Vagina (tissue), 2 donors: ENCODE results near the gene KREMEN2. TPM values are rescaled to one million over a fixed set of nuclear protein-coding genes. Genes with fewer than 3 reads are reported as not detected.

Experiments used
- DNase-seq, 2 donors: peaks; one replicate each; pipeline ENCODE4 v3.0.0-alpha.2; 2017; ENCODE audit errors: extremely low spot score in 2 of 2
- H3K27ac ChIP-seq: fragments of 200-600 bp; sonication (generic); one replicate; pipeline ENCODE4 v1.5.1; 2019
- H3K27me3 ChIP-seq: fragments of 200-600 bp; sonication (generic); one replicate; pipeline ENCODE4 v1.5.1; 2019
- H3K36me3 ChIP-seq, 2 donors: fragments of 200-600 bp; sonication (generic); one replicate each; pipeline ENCODE4 v1.5.1; 2017 to 2019
- H3K4me1 ChIP-seq: fragments of 200-600 bp; sonication (generic); one replicate; pipeline ENCODE4 v1.5.1; 2019
- H3K4me3 ChIP-seq, 2 donors: fragments of 200-600 bp; sonication (generic); 1 replicate in 1 of 2; 2 replicates in 1 of 2; pipeline ENCODE4 v1.5.1; 2016 to 2019
- H3K9me3 ChIP-seq: fragments of 200-600 bp; sonication (generic); one replicate; pipeline ENCODE4 v1.5.1; 2019
- CTCF ChIP-seq, 3 experiments: fragments of 450-650 bp in 2 of 3; fragments of 200-600 bp in 1 of 3; sonication (generic) in 1 of 3; IDR thresholded peaks; one replicate each; pipeline ENCODE4 v1.5.1; 2017 to 2019; ENCODE audit warnings: antibody characterized with exemption in 3 of 3, mild to moderate bottlenecking in 2 of 3, moderate library complexity in 2 of 3
- POLR2A ChIP-seq, 2 donors: fragments of 450-650 bp; IDR thresholded peaks; one replicate each; pipeline ENCODE4 v1.6.1; 2017; ENCODE audit warnings: antibody characterized with exemption in 2 of 2, mild to moderate bottlenecking in 2 of 2, moderate library complexity in 2 of 2
- POLR2AphosphoS5 ChIP-seq, 2 donors: sonication (generic); formaldehyde crosslinking; IDR thresholded peaks; one replicate each; pipeline ENCODE4 v1.9.0; 2017; ENCODE audit warnings: antibody characterized with exemption in 2 of 2, mild to moderate bottlenecking in 2 of 2, low read depth in 1 of 2; ENCODE audit not compliant: insufficient read depth in 1 of 2
- intact Hi-C: fragments of 100-400 bp; cut with DNase I; formaldehyde crosslinking; loops from one replicate; pipeline ENCODE4 v1.15.1; 2023
- total RNA-seq: library from RNA; depleted of rRNA; stranded (reverse); fragments of >200 nt; gene quantifications from one replicate; pipeline ENCODE4 v1.2.3, GENCODE V29; 2016

The KREMEN2 gene
- total RNA-seq, 1 donor from 2014 or later = not detected

- no peak for TF ChIP-seq CTCF (IDR thresholded peaks at IDR 0.05)
- TF ChIP-seq POLR2A (IDR thresholded peaks at IDR 0.05) = no peak
- TF ChIP-seq POLR2AphosphoS5 (IDR thresholded peaks at IDR 0.05; ENCODE audit: insufficient read depth in 1 of 2, low read depth in 1 of 2) = no peak
- Histone ChIP-seq H3K27me3 (no peaks in the 10 kb centered on the region), H3K4me3 (peak overlapping the region; percentile 75 to 77), H3K4me1 (peaks cover 37% of the 10 kb centered on the region), H3K27ac (no peak overlapping the region), H3K9me3 (no peaks in the 10 kb centered on the region), H3K36me3 (no peaks in the 10 kb centered on the region)
- intact Hi-C loops = no loop called here
- no peak for DNase-seq
These were observed 17.3 kb downstream of the KREMEN2 start for GRCh38 chr16:2981177-2981898.

- Histone ChIP-seq H3K9me3 (no peaks in the 10 kb centered on the region), H3K27me3 (no peaks in the 10 kb centered on the region), H3K27ac (no peak overlapping the region), H3K36me3 (no peaks in the 10 kb centered on the region), H3K4me3 (no peak overlapping the region), H3K4me1 (peaks cover 37% of the 10 kb centered on the region)
- DNase-seq = no peak
- intact Hi-C loops = no loop called here
- TF ChIP-seq CTCF (IDR thresholded peaks at IDR 0.05) (no peak), POLR2A (IDR thresholded peaks at IDR 0.05) (no peak), POLR2AphosphoS5 (IDR thresholded peaks at IDR 0.05; ENCODE audit: insufficient read depth in 1 of 2, low read depth in 1 of 2) (no peak)
These were observed 17.8 kb downstream of the KREMEN2 start for GRCh38 chr16:2981899-2982250.

- no peaks in the 10 kb centered on the region for H3K9me3 ChIP-seq
- peaks cover 37% of the 10 kb centered on the region for H3K4me1 ChIP-seq
- H3K27ac ChIP-seq = no peak overlapping the region
- H3K36me3 ChIP-seq = no peaks in the 10 kb centered on the region
- DNase-seq = no peak
- TF ChIP-seq POLR2AphosphoS5 (IDR thresholded peaks at IDR 0.05; ENCODE audit: insufficient read depth in 1 of 2, low read depth in 1 of 2) = no peak
- TF ChIP-seq POLR2A (IDR thresholded peaks at IDR 0.05) = no peak
- no peak for TF ChIP-seq CTCF (IDR thresholded peaks at IDR 0.05)
- no peaks in the 10 kb centered on the region for H3K27me3 ChIP-seq
- no peak overlapping the region for H3K4me3 ChIP-seq
- intact Hi-C loops = no loop called here
These were observed 18.3 kb downstream of the KREMEN2 start for GRCh38 chr16:2982402-2982801.

GRCh38 chr16:2983706-2984136 is 19.6 kb downstream of the KREMEN2 start:
- Histone ChIP-seq H3K4me1 (peaks cover 37% of the 10 kb centered on the region), H3K9me3 (no peaks in the 10 kb centered on the region), H3K27ac (no peak overlapping the region), H3K36me3 (no peaks in the 10 kb centered on the region), H3K27me3 (no peaks in the 10 kb centered on the region), H3K4me3 (peak overlapping the region; percentile 11 to 28)
- TF ChIP-seq POLR2A (IDR thresholded peaks at IDR 0.05) (no peak), POLR2AphosphoS5 (IDR thresholded peaks at IDR 0.05; ENCODE audit: insufficient read depth in 1 of 2, low read depth in 1 of 2) (no peak), CTCF (IDR thresholded peaks at IDR 0.05) (peak; percentile 81 to 92 (median 92))
- no peak for DNase-seq
- intact Hi-C loops = no loop called here

- no peak overlapping the region for H3K27ac ChIP-seq
- intact Hi-C loops = no loop called here
- TF ChIP-seq CTCF (IDR thresholded peaks at IDR 0.05) (no peak), POLR2A (IDR thresholded peaks at IDR 0.05) (no peak)
These were observed 21.4 kb downstream of the KREMEN2 start for GRCh38 chr16:2985462-2985861.

More at GRCh38 chr16:2985462-2985861, 21.4 kb downstream of the KREMEN2 start:
- Histone ChIP-seq H3K4me3 (no peak overlapping the region), H3K36me3 (no peaks in the 10 kb centered on the region), H3K27me3 (no peaks in the 10 kb centered on the region), H3K9me3 (no peaks in the 10 kb centered on the region), H3K4me1 (peaks cover 29% of the 10 kb centered on the region)
- DNase-seq = no peak
